Endodermal cell (in vitro differentiated cells): ENCODE data around the gene ABCC1. TPM values are rescaled to one million over a fixed set of nuclear protein-coding genes. Genes with fewer than 3 reads are reported as not detected.

ENCODE experiments used
- DNase-seq: peaks from one replicate; pipeline ENCODE4 v3.0.0-alpha.2; 2017
- H3K27ac ChIP-seq: 2 replicates; pipeline ENCODE4 v1.5.1; 2013; ENCODE audit warnings: mild to moderate bottlenecking, low read depth, low read length, moderate library complexity
- H3K27me3 ChIP-seq: 2 replicates; pipeline ENCODE4 v1.6.1; 2013; ENCODE audit warnings: mild to moderate bottlenecking, low read length, moderate library complexity; ENCODE audit not compliant: insufficient read depth, control insufficient read depth, poor library complexity, severe bottlenecking
- H3K36me3 ChIP-seq: 2 replicates; pipeline ENCODE4 v1.7.0; 2013; ENCODE audit warnings: mild to moderate bottlenecking, low read length, moderate library complexity; ENCODE audit not compliant: control insufficient read depth, insufficient read depth
- H3K4me1 ChIP-seq: one replicate; pipeline ENCODE4 v1.7.0; 2013; ENCODE audit warnings: low read length; ENCODE audit not compliant: control insufficient read depth, insufficient read depth
- H3K4me3 ChIP-seq: 2 replicates; pipeline ENCODE4 v1.5.1; 2013; ENCODE audit warnings: mild to moderate bottlenecking, low read length, moderate library complexity
- H3K9ac ChIP-seq: 2 replicates; pipeline ENCODE4 v1.6.1; 2013; ENCODE audit warnings: mild to moderate bottlenecking, low read length, moderate library complexity; ENCODE audit not compliant: poor library complexity, severe bottlenecking; ENCODE audit errors: extremely low read depth
- H3K9me3 ChIP-seq: 2 replicates; pipeline ENCODE4 v1.6.1; 2013; ENCODE audit warnings: mild to moderate bottlenecking, low read length, moderate library complexity; ENCODE audit not compliant: control insufficient read depth
- H3K27ac Mint-ChIP-seq: 2 replicates; pipeline ENCODE4 v1.8.0; 2020; ENCODE audit warnings: mixed read lengths
- H3K27me3 Mint-ChIP-seq: 2 replicates; pipeline ENCODE4 v1.8.0; 2021; ENCODE audit warnings: mild to moderate bottlenecking, mixed read lengths; ENCODE audit not compliant: insufficient read depth
- H3K36me3 Mint-ChIP-seq: 2 replicates; pipeline ENCODE4 v1.8.0; 2020; ENCODE audit warnings: low read depth, mixed read lengths
- H3K4me1 Mint-ChIP-seq: 2 replicates; pipeline ENCODE4 v1.8.0; 2020; ENCODE audit warnings: mixed read lengths
- H3K4me3 Mint-ChIP-seq: 2 replicates; pipeline ENCODE4 v1.8.0; 2020; ENCODE audit warnings: mild to moderate bottlenecking, moderate library complexity, mixed read lengths
- H3K9me3 Mint-ChIP-seq: 2 replicates; pipeline ENCODE4 v1.8.0; 2020; ENCODE audit warnings: mild to moderate bottlenecking, mixed read lengths
- CTCF ChIP-seq: fragments of 200-600 bp; sonication (generic); conservative IDR thresholded peaks from 2 replicates; pipeline ENCODE4 v1.5.0; 2021; ENCODE audit warnings: antibody characterized with exemption, mild to moderate bottlenecking
- WGBS, 2 experiments: methylation state at CpG; one replicate each; pipeline versions ENCODE4 v1.1.5 to v1.1.7; 2013; ENCODE audit warnings: missing lambda C conversion rate in 2 of 2, mixed read lengths in 1 of 2; ENCODE audit not compliant: insufficient coverage in 1 of 2, insufficient read length in 1 of 2; 5-methylcytosine and 5-hydroxymethylcytosine counted together
- total RNA-seq, 2 donors: library from RNA; stranded (reverse); fragmentation: NEBNext Ultra II Directional in 1 of 2; extraction: Animal tissue kit (Norgen Biotek cat#: 25700) in 1 of 2; gene quantifications; 2 replicates in 1 of 2; 3 replicates in 1 of 2; pipeline ENCODE4 v1.2.1, GENCODE V29; 2021

Gene ABCC1
- total RNA-seq, 2 donors from 2014 or later, result 47.1 to 51.2 TPM

GRCh38 chr16:15903960-15904359 is 45.5 kb upstream of the ABCC1 start:
- Mint-ChIP-seq H3K27ac (no peak overlapping the region), H3K36me3 (no peaks in the 10 kb centered on the region), H3K9me3 (no peaks in the 10 kb centered on the region), H3K27me3 (peaks cover 4% of the 10 kb centered on the region), H3K4me1 (no peaks in the 10 kb centered on the region), H3K4me3 (no peak overlapping the region)
- Histone ChIP-seq H3K27ac (no peak overlapping the region), H3K4me3 (no peak overlapping the region), H3K36me3 (no peaks in the 10 kb centered on the region), H3K9me3 (no peaks in the 10 kb centered on the region), H3K4me1 (no peaks in the 10 kb centered on the region), H3K27me3 (no peaks in the 10 kb centered on the region), H3K9ac (no peak overlapping the region)
- WGBS, 2 experiments, result 86 to 98% methylated on average over 3 to 4 of the region's 5 CpGs
- no peak for TF ChIP-seq CTCF
- no peak for DNase-seq

- Histone ChIP-seq H3K36me3 (no peaks in the 10 kb centered on the region), H3K27ac (no peak overlapping the region), H3K4me1 (no peaks in the 10 kb centered on the region), H3K9me3 (no peaks in the 10 kb centered on the region), H3K9ac (no peak overlapping the region), H3K27me3 (no peaks in the 10 kb centered on the region), H3K4me3 (no peak overlapping the region)
- Mint-ChIP-seq H3K27ac (no peak overlapping the region), H3K4me3 (no peak overlapping the region), H3K4me1 (no peaks in the 10 kb centered on the region), H3K9me3 (no peaks in the 10 kb centered on the region), H3K27me3 (peaks cover 4% of the 10 kb centered on the region), H3K36me3 (no peaks in the 10 kb centered on the region)
- 69 to 100% methylated on average over 2 of the region's 2 CpGs for WGBS, 2 experiments
- TF ChIP-seq CTCF, result no peak
- no peak for DNase-seq
Measured at GRCh38 chr16:15906439-15906838, 43.0 kb upstream of the ABCC1 start.

GRCh38 chr16:15907863-15908478 is 41.4 kb upstream of the ABCC1 start:
- 85 to 90% methylated on average over 4 to 7 of the region's 7 CpGs for WGBS, 2 experiments
- H3K4me1 ChIP-seq, result no peaks in the 10 kb centered on the region
- no peaks in the 10 kb centered on the region for H3K9me3 ChIP-seq
- Mint-ChIP-seq H3K27me3 (peaks cover 4% of the 10 kb centered on the region), H3K36me3 (no peaks in the 10 kb centered on the region), H3K4me1 (no peaks in the 10 kb centered on the region), H3K27ac (no peak overlapping the region), H3K9me3 (no peaks in the 10 kb centered on the region), H3K4me3 (no peak overlapping the region)
- no peaks in the 10 kb centered on the region for H3K27me3 ChIP-seq
- TF ChIP-seq CTCF, result no peak
- DNase-seq, result peak; percentile 92
- no peak overlapping the region for H3K4me3 ChIP-seq
- H3K36me3 ChIP-seq, result no peaks in the 10 kb centered on the region
- no peak overlapping the region for H3K9ac ChIP-seq
- H3K27ac ChIP-seq, result no peak overlapping the region
